Measurements from ENCODE around the gene CA12.
A peak's percentile ranks its signal among the peaks of the same experiment; 100 is the strongest.

The CA12 gene

GRCh38 chr15:63299943-63300575 is 81.6 kb downstream of the CA12 start:
- DNase-seq = no peak

GRCh38 chr15:63296195-63296594 is 85.5 kb downstream of the CA12 start:
- DNase-seq = no peak

DNA sequence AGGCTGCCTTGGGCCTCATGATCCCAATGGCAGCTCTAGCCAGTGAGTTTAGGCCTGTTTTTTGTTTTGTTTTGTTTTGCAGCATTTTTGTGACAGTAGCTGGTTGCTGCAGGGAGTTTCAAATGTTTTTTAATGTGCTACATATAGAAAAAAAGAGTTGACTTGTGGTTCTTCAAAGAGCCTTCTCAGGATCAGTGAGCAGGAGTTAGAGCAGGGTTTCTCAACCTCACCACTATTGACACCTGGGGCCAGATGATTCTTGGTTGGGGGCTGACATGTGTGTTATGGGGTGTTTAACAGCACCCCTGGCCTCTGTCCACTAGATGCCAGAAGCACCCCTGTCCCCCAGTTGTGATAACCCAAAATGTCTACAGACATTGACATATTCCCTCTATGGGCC is 86.3 kb downstream of the CA12 start:
- no peak for DNase-seq

DNA sequence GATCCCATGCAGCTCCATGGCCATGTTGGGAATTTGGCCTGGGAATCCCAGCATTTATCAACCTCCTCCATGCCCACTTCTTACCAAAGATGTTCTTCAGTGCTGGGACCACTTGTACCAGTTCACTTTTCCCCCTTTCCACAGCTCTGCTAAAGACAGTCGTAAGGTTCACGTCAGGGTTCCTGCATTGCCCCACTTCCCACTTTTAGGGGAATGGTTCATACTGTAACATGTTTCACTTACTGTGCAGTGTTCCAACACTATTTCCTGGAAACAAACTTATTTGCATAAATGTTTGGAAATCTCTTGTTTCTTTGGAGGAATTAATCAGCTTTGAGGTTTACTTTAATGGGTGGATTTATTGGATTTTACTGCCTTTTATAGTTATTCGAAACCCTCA is 87.3 kb downstream of the CA12 start:
- no peak for DNase-seq

- DNase-seq = no peak
These were observed 88.9 kb downstream of the CA12 start for GRCh38 chr15:63292771-63293170.

DNA sequence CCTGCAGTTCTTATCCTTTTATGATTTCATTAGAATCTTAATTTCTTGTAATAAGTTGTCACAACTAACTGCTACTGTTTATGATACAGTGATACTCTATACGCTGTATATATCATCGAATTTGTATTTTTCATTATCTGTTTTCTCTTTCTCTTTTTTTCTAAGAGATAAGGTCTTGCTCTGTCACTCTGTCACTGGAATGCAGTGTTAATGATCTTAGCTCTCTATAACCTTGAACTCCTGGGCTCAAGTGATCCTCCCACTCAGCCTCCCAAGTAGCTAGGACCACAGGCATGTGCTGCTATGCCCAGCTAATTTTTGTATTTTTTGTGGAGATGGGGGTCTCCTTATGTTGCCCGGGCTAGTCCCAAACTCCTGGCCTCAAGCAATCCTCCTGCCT is 89.4 kb downstream of the CA12 start:
- no peak for DNase-seq

GRCh38 chr15:63291507-63291906 is 90.1 kb downstream of the CA12 start:
- no peak for DNase-seq

DNA sequence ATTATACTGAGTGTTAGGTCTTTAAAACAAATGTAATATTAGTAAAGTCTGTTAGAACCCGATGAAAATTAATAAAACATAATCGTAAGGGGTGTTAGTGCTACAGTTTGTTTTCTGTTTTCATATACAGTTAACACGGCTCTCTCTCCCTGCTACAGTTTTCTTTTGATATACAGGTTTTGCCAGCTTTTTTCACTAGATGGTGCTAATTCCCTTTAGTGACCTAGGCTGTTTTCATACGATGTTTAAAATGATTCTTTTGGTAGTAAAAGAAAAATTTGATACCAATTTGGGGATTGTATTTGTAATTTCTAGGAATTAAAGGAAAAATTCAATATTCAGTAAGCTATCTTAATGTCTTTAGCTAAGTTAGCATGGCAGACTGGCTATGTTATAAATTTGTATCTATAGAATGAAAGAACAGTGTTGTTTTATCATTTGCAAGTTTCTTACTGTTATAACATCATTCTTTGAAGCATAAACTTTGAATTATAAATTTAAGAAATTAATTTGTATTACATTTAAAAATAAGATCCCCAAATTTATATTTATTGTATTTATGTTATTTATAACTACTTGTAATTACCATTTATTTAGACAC is 92.8 kb downstream of the CA12 start:
- peak; percentile 29 for DNase-seq

DNA sequence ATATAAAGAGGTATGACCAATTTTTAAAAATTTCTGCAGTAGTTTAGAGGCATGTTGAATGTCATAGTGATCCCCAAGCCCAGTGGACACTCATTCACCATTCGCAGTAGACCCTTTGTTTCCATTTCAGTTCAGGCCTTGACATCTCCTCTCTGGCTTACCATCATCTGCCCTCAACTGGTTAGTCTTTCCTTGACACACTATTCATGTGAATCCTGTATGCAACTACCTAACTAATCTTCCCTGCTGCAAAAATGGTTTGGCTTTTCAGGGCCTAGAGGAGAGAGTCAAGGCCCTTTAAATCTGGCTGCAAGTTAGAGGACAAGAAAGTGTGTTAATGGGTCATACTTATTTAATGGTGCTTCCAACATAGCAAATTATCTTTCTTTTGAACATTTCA is 93.3 kb downstream of the CA12 start:
- no peak for DNase-seq

- DNase-seq = no peak
These were observed 94.5 kb downstream of the CA12 start for GRCh38 chr15:63287109-63287508.

GRCh38 chr15:63284335-63284734 is 97.3 kb downstream of the CA12 start:
- DNase-seq = no peak

DNA sequence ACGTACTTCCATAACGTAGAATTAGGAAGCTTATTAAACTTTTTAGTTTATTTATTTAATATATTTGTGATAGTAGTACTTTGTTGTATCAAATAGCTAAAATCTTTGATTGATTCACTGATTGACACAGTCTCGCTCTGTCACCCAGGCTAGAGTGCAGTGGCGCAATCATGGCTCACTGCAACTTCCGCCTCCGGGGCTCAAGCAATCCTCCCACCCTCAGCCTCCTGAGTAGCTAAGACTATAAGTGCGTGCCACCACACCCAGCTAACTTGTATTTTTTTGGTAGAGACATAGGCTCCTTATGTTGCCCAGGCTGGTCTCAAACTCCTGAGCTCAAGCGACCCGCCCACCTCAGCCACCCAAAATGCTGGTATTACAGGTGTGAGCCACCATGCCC is 98.5 kb downstream of the CA12 start:
- DNase-seq = no peak

- no peak for DNase-seq
These were observed 103.7 kb downstream of the CA12 start for GRCh38 chr15:63277893-63278456.

DNA sequence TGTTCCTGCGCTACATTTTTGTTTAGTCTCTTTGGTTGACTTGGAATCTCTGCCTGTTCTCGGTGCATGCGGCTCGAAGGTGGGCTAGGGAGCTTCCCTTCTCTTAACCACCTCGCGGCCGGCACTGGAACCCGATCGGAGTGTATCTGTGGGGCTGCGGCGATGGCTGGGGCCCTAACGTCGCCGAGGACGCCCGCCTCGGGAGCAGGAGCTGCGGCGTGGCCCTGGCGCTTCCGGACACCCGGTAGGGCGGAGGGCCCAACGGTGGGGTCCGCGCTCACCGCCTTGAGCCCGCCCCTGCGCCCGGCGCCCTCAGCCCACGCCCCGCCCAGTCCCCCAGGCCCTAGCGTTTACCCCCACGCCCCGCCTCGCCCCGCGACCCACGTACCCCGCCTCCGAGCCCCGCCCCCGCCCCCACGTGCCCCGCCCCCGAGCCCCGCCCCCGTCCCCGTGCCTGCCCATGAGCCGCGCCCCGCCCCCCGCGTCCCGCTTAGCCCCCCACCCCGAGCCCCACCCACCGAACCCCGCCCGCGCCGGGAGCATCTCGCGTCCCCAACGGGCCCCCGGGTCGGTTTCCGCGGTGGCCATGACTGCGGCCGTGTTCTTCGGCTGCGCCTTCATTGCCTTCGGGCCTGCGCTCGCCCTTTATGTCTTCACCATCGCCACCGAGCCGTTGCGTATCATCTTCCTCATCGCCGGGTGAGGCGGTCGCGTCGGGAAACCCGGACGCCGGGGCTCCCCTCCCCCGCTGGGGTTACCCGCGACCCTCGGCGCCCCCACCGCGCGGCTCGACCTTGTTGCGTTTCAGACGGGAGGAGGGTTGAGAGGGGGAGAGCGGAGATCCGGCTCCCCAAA is 104.4 kb downstream of the CA12 start, which contains the start of gene APH1B:
TSS of gene APH1B (plus strand) at position 568 of the 855 bp plus-strand sequence. CDS start at position 587, 19 bp downstream.
- peak; percentile 24 for DNase-seq

- no peak for DNase-seq
These were observed 105.2 kb downstream of the CA12 start for GRCh38 chr15:63276342-63277037.

GRCh38 chr15:63274427-63274826 is 107.2 kb downstream of the CA12 start:
- no peak for DNase-seq

Measured in NCI-H524 treated with DMSO at 0.1 percent for 48 hours (cell line).